Activated naive CD4-positive, alpha-beta T cell treated with anti-CD3 and anti-CD28 coated beads, Interleukin-2, amount 50 U/mL, for 16 hours (primary cell): ENCODE data around the gene FAM193B.

Source experiments
- DNase-seq: peaks from one replicate; pipeline ENCODE4 v3.0.0-alpha.2; 2020

FAM193B gene

DNA sequence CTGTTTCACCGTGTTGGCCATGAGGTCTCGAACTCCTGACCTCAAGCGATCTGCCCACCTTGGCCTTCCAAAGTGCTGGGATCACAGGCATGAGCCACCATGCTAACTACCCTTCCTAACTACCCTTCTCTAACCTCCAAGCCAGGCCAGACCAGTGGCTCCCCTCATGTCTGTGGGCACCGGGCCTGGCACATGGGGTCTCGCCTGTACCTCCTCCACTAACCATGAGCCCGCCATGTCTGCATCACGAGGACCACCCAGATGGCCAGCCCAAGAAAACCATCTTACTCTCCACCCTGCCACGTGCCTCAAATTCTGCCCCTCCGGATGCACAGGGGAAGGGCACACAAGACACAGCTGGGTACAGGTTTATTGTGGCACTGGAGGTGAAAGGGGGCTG lies 71.3 kb downstream of the FAM193B start:
- no peak for DNase-seq

- DNase-seq: no peak
Observed at GRCh38 chr5:177482359-177482795, 72.0 kb downstream of the FAM193B start.

- no peak for DNase-seq
Observed at GRCh38 chr5:177479774-177480173, 74.6 kb downstream of the FAM193B start.

DNA sequence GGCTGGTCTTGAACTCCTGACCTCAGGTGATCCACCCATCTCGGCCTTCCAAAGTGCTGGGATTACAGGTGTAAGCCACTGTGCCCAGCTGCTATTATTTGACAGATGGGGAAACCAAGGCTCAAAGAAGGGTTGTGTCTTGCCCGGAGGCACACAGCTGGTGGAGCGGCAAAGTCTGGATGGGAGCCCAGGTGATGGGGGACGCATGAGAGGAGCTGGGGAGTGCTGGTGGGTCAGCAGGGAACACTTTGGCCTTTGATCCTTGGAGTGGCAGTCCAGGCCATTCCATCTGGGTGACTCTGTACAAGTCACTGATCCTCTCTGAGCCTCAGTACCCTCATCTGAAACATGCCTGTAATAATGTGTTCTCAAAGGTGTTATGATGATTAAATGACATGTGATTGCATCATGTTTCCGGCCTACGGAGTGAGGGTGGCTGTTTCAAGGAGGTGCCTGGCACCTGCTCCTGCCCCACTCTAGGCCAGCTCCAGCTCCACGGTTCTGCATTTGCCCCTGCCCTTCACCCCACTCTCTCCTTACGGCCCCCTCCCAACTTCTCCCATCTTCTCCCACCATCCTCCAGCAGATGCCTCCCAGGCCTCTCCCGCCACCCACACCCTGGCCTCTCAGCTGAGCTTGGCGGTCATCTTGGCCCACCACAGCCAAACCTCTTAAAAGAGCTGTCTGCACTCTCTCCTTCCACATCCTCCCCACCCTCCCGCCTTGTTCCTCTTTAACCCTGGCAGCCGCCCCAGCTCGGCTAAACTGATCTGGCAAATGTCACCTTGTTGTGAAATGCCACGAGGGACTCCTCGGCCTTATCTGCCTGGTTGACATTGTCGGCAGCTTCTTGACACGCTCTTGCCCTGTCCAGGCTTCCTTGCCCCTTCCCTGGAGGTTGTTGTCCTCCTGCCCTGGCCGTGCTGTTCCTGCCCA lies 75.4 kb downstream of the FAM193B start:
- peak; percentile 46 for DNase-seq

GRCh38 chr5:177477701-177478477 lies 76.5 kb downstream of the FAM193B start:
- DNase-seq: no peak

DNA sequence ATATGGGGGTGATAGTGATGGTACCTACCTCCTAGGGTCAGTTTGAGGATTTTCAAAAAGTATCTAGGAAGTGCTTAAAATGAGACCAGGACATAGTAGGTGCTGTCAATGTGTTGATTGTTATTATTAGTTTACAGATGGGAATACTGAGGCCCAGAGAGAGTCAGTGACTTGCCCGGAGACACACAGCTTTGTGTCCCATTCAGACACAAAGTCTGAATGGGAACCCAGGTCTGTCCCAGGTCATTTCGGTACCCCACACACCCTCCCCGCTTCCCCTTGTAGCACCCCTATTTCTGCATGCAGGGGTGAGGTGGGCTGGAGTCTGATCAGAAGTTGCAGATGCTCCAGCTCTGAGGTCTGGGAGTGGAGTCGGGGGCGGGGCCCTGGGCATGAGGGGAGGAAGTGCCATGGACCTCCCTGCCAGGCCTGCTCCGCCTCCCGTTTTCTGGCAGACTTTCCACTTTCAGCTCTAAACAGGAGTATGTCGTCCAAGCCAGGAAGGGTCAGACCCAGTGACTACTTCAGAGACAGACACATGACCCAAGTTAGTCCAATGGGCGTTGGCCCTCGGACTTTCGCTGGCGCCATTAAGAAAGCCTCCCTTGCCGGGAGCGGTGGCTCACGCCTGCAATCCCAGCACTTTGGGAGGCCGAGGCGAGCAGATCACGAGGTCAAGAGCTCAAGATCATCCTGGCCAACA lies 77.7 kb downstream of the FAM193B start:
- no peak for DNase-seq

- DNase-seq: no peak
Observed at GRCh38 chr5:177475563-177476427, 78.6 kb downstream of the FAM193B start.

GRCh38 chr5:177474846-177475562 lies 79.4 kb downstream of the FAM193B start:
- DNase-seq: no peak

GRCh38 chr5:177474002-177474476 lies 80.3 kb downstream of the FAM193B start:
- DNase-seq: no peak

- DNase-seq: peak; percentile 33
Observed at GRCh38 chr5:177473443-177474001, 80.8 kb downstream of the FAM193B start, which contains the start of gene DBN1. TSS of gene DBN1 (minus strand) at chr5:177473634. CDS start at chr5:177473521, 113 bp downstream.

GRCh38 chr5:177472460-177473442 lies 81.6 kb downstream of the FAM193B start:
- DNase-seq: peak; percentile 58

- no peak for DNase-seq
Observed at GRCh38 chr5:177471610-177472356, 82.6 kb downstream of the FAM193B start.

- no peak for DNase-seq
Observed at GRCh38 chr5:177470759-177471536, 83.4 kb downstream of the FAM193B start.
